GM18499 (cell line): Measurements from ENCODE around the gene AADACL4.
"Not testable (repeated sequence)": the region's sequence is repeated elsewhere in the genome, so short reads cannot be mapped to it uniquely, and the experiment has no call there.

Source experiments
- ATAC-seq: cut with Tn5 transposase; IDR thresholded peaks from one replicate; pipeline ENCODE4 v1.9.1; 2021; ENCODE audit warnings: moderate number of reproducible peaks; ENCODE audit not compliant: insufficient read depth, unreplicated experiment

AADACL4 gene

GRCh38 chr1:12703821-12704451 lies 60.1 kb downstream of the AADACL4 start:
- no peak for ATAC-seq

DNA sequence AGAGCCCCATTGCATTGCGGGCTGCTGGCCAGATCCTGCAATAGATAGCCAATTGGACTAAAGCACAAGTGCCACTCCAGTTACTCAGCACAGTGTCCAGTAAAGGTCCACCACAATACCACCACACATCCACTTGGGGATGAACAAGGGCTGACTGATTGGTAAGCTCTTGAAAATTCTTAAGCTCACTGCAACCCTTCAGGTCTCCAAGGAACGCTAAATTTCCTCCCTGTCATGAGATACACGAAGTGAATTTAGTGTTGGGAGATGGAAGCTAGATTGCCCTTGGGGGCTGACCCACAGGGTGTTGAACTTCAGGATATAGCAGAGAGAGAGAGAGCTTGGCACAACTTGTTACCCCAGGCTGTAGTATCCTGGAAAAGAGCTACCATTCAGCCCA lies 62.2 kb downstream of the AADACL4 start:
- no peak for ATAC-seq

DNA sequence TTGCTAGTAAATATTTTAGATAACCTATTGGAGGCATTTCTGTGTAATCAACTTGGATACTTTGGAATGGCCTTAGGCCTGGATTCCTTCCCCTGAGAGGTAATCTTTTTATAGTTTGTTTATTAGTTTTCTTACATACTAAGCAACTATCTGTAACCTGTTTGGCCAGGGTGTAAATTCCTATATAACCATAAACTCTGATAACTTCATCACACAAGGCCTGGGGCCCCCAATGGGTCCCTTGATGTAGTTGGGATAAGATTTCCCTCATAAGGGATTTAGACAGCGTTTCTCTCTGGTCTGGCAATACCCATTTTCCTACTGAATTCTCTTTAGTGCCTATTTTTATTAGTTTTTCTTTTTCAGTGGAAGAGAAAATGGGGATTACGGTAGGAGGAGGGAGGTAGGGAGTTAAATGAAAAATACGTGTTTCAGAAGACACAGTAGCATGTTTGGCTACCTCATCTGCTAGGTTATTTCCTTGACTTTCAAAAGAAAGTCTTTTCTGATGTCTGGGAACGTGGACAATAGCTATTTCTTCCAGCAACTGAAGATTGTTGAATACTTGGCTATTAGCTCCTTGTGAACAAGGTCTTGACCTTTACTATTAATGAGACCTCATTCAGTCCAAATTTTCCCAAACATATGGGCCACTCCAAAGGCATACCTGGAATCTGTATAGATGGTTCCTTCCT lies 64.7 kb downstream of the AADACL4 start:
- no peak for ATAC-seq

DNA sequence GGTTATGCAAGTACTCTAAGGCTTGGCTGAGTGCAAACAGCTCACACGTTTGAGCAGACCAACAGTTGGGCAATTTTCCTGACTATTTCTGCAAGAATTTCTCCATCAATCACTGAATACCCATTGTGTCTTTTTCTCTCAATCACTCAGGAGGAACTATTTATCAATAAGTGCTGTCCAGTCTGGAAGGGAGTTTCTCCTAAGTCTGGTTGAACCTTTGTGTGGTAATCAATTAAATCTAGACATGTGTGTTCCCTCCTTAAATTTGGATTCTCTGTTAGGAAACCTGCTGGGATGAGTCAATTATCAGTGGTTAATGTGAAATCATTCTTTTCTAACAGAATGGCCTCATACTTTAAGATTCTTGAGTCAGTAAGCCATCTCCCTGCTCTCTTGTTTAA lies 65.2 kb downstream of the AADACL4 start:
- ATAC-seq = no peak

- no peak for ATAC-seq
Measured at GRCh38 chr1:12709696-12710095, 65.8 kb downstream of the AADACL4 start.

GRCh38 chr1:12711536-12711935 lies 67.7 kb downstream of the AADACL4 start:
- no peak for ATAC-seq

GRCh38 chr1:12712076-12712475 lies 68.2 kb downstream of the AADACL4 start:
- ATAC-seq = no peak

- ATAC-seq = no peak
Measured at GRCh38 chr1:12712929-12713328, 69.0 kb downstream of the AADACL4 start.

GRCh38 chr1:12713651-12714050 lies 69.8 kb downstream of the AADACL4 start:
- ATAC-seq = not testable (repeated sequence)

GRCh38 chr1:12714710-12715475 lies 71.0 kb downstream of the AADACL4 start:
- ATAC-seq = no peak

- no peak for ATAC-seq
Measured at GRCh38 chr1:12715896-12716437, 72.1 kb downstream of the AADACL4 start, which contains the start of gene AADACL3. TSS of gene AADACL3 (plus strand) at chr1:12716110. CDS start at chr1:12716177, 67 bp downstream.
